ENCODE data around the gene CTIF.

CTIF gene

DNA sequence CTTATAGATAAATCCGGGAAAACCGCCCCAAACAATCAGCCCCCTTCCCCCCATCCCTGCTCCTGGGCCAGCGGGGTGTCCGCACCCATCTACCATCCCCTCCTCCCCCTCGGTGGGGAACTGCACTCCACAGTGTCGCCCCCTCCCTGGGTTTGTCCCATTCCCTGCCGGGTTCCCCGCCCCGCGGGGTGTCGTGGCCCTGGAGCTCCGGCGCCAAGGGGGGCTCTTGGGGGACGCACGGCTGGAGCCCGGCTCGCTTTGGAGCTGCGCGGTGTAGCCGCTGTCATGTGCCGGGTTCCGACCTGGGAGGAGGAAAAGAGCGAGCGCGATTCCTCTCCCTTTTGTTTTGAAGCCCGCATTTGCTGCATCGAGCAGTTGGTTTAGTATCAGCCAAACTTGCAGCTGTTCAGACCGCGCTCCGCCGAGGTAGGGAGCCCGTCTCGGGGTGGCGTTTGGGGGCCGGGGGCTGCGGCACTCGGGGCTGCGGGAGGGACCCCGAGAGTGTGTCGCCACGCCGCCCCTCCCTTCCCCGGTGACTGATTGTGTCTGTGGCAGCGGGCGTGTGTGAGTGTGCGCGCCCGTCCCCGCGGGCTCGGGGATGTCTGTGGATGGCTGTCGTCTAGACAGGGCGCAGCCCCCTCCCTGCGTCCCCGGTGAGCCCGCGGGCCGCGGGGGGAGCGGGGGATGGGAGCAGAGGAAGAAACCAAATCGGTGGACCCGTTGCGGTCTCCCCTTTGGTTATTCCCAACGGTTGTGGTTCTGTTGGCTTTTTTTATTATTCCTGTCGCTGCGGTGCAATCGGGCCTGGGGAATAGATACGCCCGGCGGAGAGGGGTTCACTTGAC is 797 bp downstream of the CTIF start:
- Histone ChIP-seq H3K27ac (ENCODE audit: poor library complexity, severe bottlenecking) (peak overlapping the region; percentile 84), H3K9me3 (ENCODE audit: severe bottlenecking) (no peaks in the 10 kb centered on the region), H3K36me3 (ENCODE audit: low read depth) (peaks cover 12% of the 10 kb centered on the region), H3K27me3 (ENCODE audit: insufficient read depth, poor library complexity, severe bottlenecking) (no peaks in the 10 kb centered on the region), H3K4me3 (ENCODE audit: severe bottlenecking) (peak overlapping the region; percentile 77), H3K4me1 (ENCODE audit: insufficient read depth, poor library complexity, severe bottlenecking) (peaks cover 23% of the 10 kb centered on the region)
- TF ChIP-seq, protein P1, sequence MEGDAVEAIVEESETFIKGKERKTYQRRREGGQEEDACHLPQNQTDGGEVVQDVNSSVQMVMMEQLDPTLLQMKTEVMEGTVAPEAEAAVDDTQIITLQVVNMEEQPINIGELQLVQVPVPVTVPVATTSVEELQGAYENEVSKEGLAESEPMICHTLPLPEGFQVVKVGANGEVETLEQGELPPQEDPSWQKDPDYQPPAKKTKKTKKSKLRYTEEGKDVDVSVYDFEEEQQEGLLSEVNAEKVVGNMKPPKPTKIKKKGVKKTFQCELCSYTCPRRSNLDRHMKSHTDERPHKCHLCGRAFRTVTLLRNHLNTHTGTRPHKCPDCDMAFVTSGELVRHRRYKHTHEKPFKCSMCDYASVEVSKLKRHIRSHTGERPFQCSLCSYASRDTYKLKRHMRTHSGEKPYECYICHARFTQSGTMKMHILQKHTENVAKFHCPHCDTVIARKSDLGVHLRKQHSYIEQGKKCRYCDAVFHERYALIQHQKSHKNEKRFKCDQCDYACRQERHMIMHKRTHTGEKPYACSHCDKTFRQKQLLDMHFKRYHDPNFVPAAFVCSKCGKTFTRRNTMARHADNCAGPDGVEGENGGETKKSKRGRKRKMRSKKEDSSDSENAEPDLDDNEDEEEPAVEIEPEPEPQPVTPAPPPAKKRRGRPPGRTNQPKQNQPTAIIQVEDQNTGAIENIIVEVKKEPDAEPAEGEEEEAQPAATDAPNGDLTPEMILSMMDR (IDR thresholded peaks at IDR 0.05; ENCODE audit: poor library complexity, severe bottlenecking): no peak
- ATAC-seq (ENCODE audit: low read depth) (peak; percentile 22), DNase-seq (ENCODE audit: low spot score) (no peak)

DNA sequence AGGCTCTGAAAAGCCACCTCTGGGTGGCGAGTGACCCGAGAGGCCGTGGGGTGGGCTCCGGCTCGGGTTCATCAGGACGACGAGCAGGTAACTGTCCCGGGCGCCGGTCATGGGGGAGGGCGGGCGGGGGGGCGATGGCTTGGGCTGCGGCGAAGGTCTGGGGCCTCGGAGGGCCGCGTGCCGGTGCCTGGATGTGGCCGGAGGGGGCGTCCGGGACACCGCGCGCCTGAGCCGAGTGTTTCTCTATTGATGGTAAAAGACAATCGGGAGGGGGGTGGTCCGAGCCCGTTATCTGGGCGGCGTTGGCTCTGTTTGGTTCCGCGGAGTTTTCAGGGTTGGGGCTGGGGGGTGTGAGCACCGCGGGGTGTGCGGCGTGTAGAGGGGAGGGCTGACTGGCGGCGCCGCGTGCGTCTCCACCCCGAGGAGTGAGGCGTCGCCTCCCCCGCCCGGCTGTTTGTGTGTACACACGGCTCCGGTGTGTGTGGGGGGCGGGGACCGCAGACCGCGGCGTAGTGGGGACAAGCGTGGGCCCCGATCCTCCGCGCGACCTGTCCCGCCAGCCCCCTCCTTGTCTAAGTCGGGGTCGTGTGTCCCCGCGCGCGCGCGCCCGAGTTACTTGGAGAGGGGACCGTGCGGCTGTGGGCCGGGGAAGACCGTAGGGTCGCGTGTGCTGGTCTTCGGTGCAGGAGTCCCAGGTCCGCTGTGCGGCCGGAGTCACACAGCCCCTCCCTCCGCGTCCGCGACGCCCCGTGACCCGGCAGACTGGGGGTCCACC is 1.6 kb downstream of the CTIF start:
- H3K27me3 ChIP-seq (ENCODE audit: insufficient read depth, poor library complexity, severe bottlenecking): no peaks in the 10 kb centered on the region
- no peaks in the 10 kb centered on the region for H3K9me3 ChIP-seq (ENCODE audit: severe bottlenecking)
- peak; percentile 85 for DNase-seq (ENCODE audit: low spot score)
- H3K36me3 ChIP-seq (ENCODE audit: low read depth): peaks cover 12% of the 10 kb centered on the region
- TF ChIP-seq, protein P1 (IDR thresholded peaks at IDR 0.05; ENCODE audit: poor library complexity, severe bottlenecking): peak; percentile 12
- peak overlapping the region; percentile 84 for H3K27ac ChIP-seq (ENCODE audit: poor library complexity, severe bottlenecking)
- peak overlapping the region; percentile 77 for H3K4me3 ChIP-seq (ENCODE audit: severe bottlenecking)
- ATAC-seq (ENCODE audit: low read depth): peak; percentile 47
- peaks cover 29% of the 10 kb centered on the region for H3K4me1 ChIP-seq (ENCODE audit: insufficient read depth, poor library complexity, severe bottlenecking)

DNA sequence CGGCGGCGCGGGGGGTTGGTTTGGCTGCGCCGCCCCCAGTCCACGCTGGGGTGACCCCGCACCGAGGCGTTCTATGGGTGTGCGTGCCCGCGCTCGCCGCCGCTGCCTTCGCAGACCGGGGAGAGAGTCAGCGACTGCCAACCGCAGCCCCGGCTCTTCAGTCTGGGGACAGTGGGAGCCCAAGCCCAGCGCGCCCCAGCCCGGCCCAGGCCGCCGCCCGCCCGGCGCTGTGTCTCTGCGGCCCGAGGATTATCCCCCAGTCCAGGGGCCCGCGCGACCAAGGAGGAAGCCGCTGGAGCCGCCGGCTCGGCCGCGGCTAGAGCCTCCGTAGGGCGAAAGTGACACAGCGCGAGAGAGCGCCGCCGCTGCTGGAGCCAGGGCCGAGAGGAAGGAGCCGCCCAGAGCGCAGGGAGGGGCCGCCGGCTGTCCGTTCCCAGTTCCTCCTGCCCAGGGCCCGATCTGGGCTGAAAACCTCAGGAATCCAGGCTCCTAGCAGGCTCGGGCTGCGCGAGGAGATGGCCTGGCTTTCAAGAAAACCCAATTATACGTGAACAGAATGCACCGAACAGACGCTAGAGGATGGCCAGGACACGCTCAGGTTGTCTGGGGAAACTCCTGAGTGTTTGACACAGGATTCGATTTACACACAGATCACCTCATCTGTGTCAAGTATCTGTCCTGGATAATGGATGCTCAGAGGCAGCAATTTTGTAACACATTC is 2.4 kb downstream of the CTIF start:
- no peak for DNase-seq (ENCODE audit: low spot score)
- ATAC-seq (ENCODE audit: low read depth): peak; percentile 58
- peaks cover 12% of the 10 kb centered on the region for H3K36me3 ChIP-seq (ENCODE audit: low read depth)
- H3K27me3 ChIP-seq (ENCODE audit: insufficient read depth, poor library complexity, severe bottlenecking): no peaks in the 10 kb centered on the region
- peaks cover 36% of the 10 kb centered on the region for H3K4me1 ChIP-seq (ENCODE audit: insufficient read depth, poor library complexity, severe bottlenecking)
- H3K9me3 ChIP-seq (ENCODE audit: severe bottlenecking): no peaks in the 10 kb centered on the region
- TF ChIP-seq, protein P1 (IDR thresholded peaks at IDR 0.05; ENCODE audit: poor library complexity, severe bottlenecking): no peak
- H3K4me3 ChIP-seq (ENCODE audit: severe bottlenecking): peak overlapping the region; percentile 77
- H3K27ac ChIP-seq (ENCODE audit: poor library complexity, severe bottlenecking): peak overlapping the region; percentile 84

DNA sequence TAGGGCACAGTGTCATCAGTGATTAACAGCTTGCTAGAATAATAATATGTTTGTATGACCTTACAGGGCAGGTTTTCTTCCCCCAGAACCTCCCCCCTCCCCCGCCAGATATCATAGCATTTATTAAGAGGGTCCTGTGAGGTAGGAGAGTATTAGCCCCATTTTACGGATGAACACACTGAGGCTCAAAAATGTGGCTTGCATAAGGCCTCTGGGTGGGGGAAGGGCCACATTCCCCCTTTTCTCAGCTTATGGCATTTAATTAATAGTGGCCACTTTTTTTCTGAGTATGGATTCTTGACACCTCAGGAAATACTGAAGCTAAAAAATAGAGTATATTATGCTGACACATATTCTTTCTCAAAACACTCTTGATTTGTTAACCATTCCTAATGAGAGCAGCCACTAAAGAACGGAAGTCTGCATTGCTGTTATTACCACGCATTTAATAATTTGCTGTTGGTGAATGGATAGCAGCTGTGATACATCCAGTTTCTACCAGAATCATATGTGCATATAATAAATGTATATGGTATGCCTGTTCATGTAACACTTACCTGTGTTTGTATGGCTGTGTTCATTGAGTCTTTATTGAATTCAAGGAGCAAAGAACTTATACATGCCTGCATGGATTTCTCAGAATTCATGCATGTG is 3.0 kb downstream of the CTIF start:
- H3K4me1 ChIP-seq (ENCODE audit: insufficient read depth, poor library complexity, severe bottlenecking): peaks cover 43% of the 10 kb centered on the region
- TF ChIP-seq, protein P1 (IDR thresholded peaks at IDR 0.05; ENCODE audit: poor library complexity, severe bottlenecking): no peak
- no peak for ATAC-seq (ENCODE audit: low read depth)

More for the DNA sequence above, 3.0 kb downstream of the CTIF start:
- H3K36me3 ChIP-seq (ENCODE audit: low read depth): peaks cover 12% of the 10 kb centered on the region
- peak overlapping the region; percentile 84 for H3K27ac ChIP-seq (ENCODE audit: poor library complexity, severe bottlenecking)
- no peaks in the 10 kb centered on the region for H3K27me3 ChIP-seq (ENCODE audit: insufficient read depth, poor library complexity, severe bottlenecking)
- H3K9me3 ChIP-seq (ENCODE audit: severe bottlenecking): no peaks in the 10 kb centered on the region
- DNase-seq (ENCODE audit: low spot score): no peak
- H3K4me3 ChIP-seq (ENCODE audit: severe bottlenecking): peak overlapping the region; percentile 77
